Fibroblast of skin of back (primary cell): Measurements from ENCODE around the gene LRPAP1.

ENCODE experiments used
- DNase-seq: peaks from one replicate; pipeline ENCODE4 v3.0.0-alpha.2; 2013

Gene LRPAP1

DNA sequence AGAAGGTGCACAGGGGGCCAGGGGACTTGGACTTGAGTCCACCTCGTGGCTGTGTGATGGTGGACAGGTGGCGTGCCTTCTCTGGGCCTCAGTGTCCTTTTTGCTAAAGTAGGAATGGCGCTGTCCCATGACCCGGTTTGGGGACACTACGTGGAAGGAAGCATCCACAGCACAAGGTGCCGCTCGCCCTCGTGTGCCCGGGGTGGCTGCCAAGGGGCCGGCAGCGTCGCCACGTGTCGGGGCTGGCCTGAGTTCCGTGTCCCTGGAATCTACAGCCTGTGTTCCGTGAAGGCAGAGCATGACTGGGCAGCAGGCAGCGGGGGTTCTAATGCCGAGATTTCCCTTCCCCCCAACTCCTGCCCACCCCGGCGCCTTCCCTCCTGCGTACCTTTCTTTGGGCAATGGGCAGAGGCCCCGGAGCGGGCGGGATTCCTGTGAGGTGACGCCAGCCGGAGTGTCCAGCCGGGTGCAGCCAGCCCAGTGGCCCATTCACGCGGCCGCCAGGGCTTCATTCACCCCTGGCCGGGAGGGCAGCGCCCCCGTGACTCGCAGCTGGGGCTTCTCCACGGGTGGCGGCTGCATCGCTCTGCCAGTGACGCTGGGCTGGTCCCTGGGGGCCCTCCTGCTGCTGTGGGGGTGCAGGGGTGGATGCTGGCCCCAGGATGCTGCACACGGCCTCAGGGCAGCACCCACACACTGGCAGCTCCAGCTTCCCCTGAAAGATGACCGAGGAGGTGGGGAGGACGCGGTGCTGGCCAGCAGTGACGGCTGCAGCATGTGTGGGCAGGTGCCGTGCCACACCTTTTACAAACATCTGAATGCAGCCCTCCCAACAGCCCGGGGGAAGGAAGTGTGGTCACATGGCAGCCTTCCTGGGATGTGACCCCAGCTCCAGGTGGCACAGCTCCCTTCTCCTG, 47.9 kb downstream of the LRPAP1 start:
- DNase-seq: no peak

GRCh38 chr4:3483471-3483921, 48.7 kb downstream of the LRPAP1 start:
- peak; percentile 39 for DNase-seq

DNA sequence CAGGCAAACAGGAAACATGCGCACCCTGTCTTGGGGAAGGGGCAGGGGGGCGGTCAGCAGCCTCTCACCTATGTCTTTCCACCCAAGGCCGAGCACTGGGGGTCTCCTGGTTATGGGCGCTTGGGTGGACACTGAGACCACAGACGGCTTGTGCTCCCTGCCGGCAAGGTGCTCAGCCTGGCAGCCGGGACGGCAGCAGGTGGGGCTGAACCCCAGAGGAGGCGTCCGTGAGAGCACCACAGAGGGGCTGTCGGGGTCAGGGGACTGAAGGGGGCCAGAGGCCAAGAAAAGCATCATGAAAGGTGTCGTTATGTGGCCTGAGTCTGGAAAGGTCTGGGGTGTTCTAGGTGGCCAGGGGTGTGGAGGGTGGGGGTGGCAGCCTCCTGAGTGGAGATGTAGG, 49.5 kb downstream of the LRPAP1 start:
- DNase-seq: no peak

GRCh38 chr4:3481783-3482393, 50.3 kb downstream of the LRPAP1 start:
- no peak for DNase-seq

DNA sequence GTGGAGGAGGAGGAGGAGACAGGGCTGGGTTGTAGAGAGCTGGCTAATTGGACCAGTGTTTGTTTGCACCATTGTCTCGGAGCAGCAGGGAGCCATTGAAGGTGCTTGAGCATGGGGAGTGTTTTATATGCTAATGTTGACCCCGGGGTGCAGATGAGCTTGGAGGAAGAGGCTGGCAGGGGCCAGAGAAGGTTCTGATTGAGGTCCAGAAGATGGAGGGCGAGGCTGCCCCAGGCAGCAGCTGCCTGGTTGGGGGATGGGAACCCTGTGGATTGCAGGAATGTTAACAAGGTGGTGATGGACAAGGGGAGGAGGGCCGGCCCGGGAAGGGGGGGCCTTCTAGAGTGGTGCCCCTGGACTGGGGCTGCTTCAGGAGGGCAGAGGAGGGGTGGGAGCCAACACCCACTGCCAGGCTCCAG, 51.1 kb downstream of the LRPAP1 start:
- no peak for DNase-seq

- DNase-seq: peak; percentile 55
Observed at GRCh38 chr4:3480528-3481112, 51.6 kb downstream of the LRPAP1 start.

- no peak for DNase-seq
Observed at GRCh38 chr4:3479358-3480101, 52.7 kb downstream of the LRPAP1 start.

DNA sequence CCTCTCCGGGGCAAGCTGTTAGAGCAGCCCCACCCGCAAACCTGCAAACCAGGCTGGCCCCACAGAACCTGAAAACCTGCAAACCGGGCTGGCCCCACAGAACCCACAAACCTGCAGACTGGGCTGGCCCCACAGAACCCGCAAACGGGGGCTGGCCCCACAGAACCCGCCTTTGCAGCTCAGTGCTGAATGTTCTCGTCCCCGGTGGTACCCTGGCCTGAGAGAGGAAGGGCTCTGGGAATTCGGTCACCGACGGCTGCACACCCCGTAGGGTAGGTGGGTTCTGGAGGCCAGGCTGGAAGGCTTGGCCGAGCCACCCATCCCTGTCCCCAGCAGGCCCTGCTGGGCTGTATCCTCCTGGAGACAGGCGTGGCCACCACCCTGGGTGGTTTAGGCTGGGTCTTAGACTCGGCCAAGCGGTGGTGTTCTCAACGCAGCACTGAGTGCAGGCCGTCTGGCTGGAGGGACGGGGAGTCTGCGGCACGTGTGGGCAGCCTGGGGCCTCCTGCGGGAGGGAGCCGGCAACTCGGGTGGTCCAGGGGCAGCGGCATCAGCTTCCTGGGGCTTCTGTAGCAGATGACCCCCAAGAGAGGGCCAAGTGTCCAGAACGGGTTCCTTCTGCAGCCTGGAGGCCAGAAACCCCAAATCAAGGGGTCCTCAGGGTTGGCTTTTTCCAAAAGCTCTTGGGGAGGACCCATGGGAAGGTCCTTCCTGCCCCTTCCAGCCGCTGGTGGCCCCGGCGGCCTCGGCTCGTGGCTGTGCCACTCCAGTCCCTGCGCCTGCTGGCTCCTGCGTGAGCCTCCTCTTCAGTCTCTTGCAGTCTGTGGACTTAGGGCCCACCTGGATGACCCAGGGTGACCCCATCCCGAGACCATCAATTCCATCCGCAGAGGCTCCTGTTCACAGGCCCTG, 53.5 kb downstream of the LRPAP1 start:
- no peak for DNase-seq

DNA sequence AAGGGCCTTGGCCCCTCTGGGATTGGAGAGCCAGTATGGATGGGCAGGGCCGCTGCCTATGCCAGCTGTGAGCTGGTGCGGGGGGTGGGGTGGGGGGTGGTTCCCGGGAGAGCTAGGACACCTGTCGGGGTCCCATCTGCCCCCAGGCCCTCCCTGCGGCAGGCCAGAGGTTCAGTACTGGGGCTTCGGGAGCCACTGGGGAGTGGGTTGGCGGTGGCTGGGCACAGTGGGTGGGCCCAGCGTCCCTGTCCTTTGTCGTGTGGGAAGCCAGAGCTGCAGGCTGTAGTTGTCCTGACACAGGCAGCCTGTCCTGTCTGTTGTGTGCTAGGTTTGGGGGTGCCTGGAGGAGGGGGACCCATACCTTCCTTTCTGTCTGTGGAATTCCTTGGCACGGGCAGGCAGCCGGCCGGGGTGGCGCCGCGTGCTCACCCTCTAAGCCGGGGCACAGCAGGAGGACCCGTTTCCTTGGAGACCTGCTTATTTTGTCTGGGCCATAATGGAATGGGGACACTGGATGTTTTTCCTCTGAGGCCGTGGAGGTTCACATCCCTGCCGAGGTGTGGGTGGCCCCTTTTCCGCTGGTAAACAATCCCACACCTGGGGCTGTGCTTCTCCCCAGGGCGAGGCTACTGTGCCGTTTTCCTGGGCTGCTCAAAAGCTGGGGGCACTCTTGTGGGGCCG, 54.3 kb downstream of the LRPAP1 start:
- peak; percentile 8 for DNase-seq

GRCh38 chr4:3476936-3477749, 55.1 kb downstream of the LRPAP1 start:
- DNase-seq: no peak

GRCh38 chr4:3476341-3476747, 55.9 kb downstream of the LRPAP1 start:
- no peak for DNase-seq

GRCh38 chr4:3475713-3476260, 56.4 kb downstream of the LRPAP1 start:
- no peak for DNase-seq

- DNase-seq: no peak
Observed at GRCh38 chr4:3475041-3475712, 57.0 kb downstream of the LRPAP1 start.

DNA sequence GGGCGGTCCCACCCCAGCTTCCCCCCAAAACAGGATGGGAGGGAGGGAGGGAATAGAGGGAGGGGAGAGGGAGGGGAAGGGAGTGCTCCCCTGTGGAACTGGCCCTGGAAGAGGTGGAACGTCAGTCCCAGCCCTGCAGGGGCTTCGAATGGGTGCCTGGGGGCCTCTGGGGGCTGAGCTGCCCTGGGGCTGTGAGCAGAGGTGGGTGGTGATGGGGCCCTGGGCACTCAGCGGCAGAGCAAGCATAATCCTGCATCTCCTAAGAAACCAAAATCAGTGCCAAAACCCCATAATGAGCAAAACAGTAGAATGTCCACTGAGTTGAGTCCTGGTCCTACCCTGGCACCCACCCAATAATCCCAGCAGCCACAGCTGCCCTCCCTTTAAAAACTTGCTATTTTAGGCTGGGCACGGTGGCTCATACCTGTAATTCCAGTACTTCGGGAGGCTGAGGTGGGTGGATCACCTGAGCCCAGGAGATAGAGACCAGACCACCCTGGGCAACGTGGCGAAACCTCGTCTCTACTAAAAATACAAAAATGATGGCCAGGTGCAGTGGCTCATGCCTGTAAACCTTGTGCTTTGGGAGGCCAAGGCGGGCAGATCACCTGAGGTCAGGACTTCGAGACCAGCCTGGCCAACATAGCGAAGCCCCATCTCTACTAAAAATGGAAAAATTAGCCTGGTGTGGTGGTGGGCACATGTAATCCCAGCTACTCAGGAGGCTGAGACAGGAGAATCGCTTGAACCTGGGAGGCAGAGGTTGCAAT, 58.0 kb downstream of the LRPAP1 start:
- DNase-seq: no peak

GRCh38 chr4:3473181-3473950, 58.9 kb downstream of the LRPAP1 start:
- no peak for DNase-seq

- no peak for DNase-seq
Observed at GRCh38 chr4:3472411-3473141, 59.6 kb downstream of the LRPAP1 start.

GRCh38 chr4:3471886-3472285, 60.3 kb downstream of the LRPAP1 start:
- DNase-seq: no peak
